T-helper 22 cell (primary cell): ENCODE results near the gene PRDM16.

Experiments used
- DNase-seq: peaks from one replicate; pipeline ENCODE4 v3.0.0-alpha.2; 2020; ENCODE audit warnings: low read depth

The PRDM16 gene

GRCh38 chr1:3475839-3476573 lies 407.0 kb downstream of the PRDM16 start:
- DNase-seq: no peak

GRCh38 chr1:3476666-3477065 lies 407.7 kb downstream of the PRDM16 start:
- no peak for DNase-seq

GRCh38 chr1:3477241-3477995 lies 408.4 kb downstream of the PRDM16 start:
- no peak for DNase-seq

GRCh38 chr1:3478187-3478586 lies 409.2 kb downstream of the PRDM16 start:
- no peak for DNase-seq

GRCh38 chr1:3479511-3480368 lies 410.7 kb downstream of the PRDM16 start:
- no peak for DNase-seq

GRCh38 chr1:3480369-3480719 lies 411.3 kb downstream of the PRDM16 start:
- no peak for DNase-seq

GRCh38 chr1:3481046-3481445 lies 412.0 kb downstream of the PRDM16 start:
- no peak for DNase-seq

- no peak for DNase-seq
Measured at GRCh38 chr1:3481836-3482375, 412.9 kb downstream of the PRDM16 start.

GRCh38 chr1:3482378-3482849 lies 413.4 kb downstream of the PRDM16 start:
- no peak for DNase-seq

GRCh38 chr1:3483380-3483779 lies 414.4 kb downstream of the PRDM16 start:
- DNase-seq: no peak

- DNase-seq: no peak
Measured at GRCh38 chr1:3483801-3484444, 414.9 kb downstream of the PRDM16 start.

GRCh38 chr1:3485016-3485415 lies 416.0 kb downstream of the PRDM16 start:
- no peak for DNase-seq
